Measurements from ENCODE around the gene POU2F2. TPM values are rescaled to one million over a fixed set of nuclear protein-coding genes. Genes with fewer than 3 reads are reported as not detected.
A peak's percentile ranks its signal among the peaks of the same experiment; 100 is the strongest.

The POU2F2 gene
- total and polyA plus RNA-seq, 10 of the 15 experiments (the other 5 are each of a cell fraction or from before 2014, with no cell fraction given): 4.4 to 62.4 (median 37.9) TPM

DNA sequence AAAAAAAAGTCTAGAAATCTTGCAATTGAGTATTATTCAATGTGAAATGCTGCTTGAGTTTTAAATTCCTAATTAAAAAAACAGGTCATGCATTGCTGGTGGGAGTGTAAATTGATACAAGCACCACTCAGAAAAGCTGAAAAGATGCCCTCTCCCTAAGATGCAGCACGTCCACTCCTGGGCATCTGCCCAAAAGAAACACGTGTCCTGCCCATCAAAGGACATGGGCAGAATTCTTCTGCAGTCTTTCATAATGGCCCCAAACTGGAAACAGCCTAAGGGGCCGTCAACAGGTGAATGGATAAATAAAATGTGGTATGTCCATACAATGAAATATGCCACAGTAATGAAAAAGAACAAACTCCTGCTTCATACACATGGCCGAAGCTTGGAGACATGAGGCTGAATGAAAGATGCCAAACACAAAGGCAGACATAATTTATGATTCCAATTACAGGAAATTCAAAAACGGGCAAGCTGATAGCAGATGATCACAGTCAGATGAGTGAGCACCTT, 7.8 kb downstream of the POU2F2 start:
- H3K4me2 ChIP-seq (ENCODE audit: control insufficient read depth, insufficient read depth): 0 out of 2 replicates have a peak overlapping the region, but pooled peaks have one; percentile 27
- intact Hi-C loops (cut with micrococcal nuclease; ENCODE audit: unreplicated experiment) (no loop called here), in situ Hi-C loops (cut with MboI) (no loop called here)
- H3K79me2 ChIP-seq (ENCODE audit: control insufficient read depth, insufficient read depth, low read length): peaks cover 67% of the 10 kb centered on the region
- peaks cover 7 to 14% of the 10 kb centered on the region in 2 experiments for H3K36me3 ChIP-seq (ENCODE audit: control insufficient read depth in 2 of 2, insufficient read depth in 2 of 2, low read length in 1 of 2)
- H3K27me3 ChIP-seq (replicated peaks in 1 of 2; ENCODE audit: control insufficient read depth in 2 of 2, insufficient read depth in 2 of 2, low read length in 1 of 2): no peaks in the 10 kb centered on the region
- DNase-seq (ENCODE audit: low read depth, low spot score) (no peak), ATAC-seq (no peak), FAIRE-seq (no peak)
- no peak overlapping the region for H2AFZ ChIP-seq (ENCODE audit: control insufficient read depth, low read depth, low read length)
- no TSS peak for BruUV-seq (replicated peaks)
- H3K9ac ChIP-seq (ENCODE audit: control insufficient read depth, insufficient read depth, low read length): no peak overlapping the region
- SMC1A ChIA-PET (ENCODE audit: uncharacterized antibody, unreplicated experiment): interaction anchor here (1.2 to 9.1 kb wide), 4 partner anchors 8 to 172 kb away, joined by 3 to 223 read pairs (median 12); partner anchors contain the start of gene POU2F2
- POLR2A ChIA-PET: interaction anchor here (0.7 to 4.7 kb wide), 7 partner anchors 10 to 896 kb away, joined by 3 to 75 read pairs (median 5); partner anchors contain the start of gene GSK3A
- H3K9me3 ChIP-seq (replicated peaks; ENCODE audit: control insufficient read depth, insufficient read depth, low read length): no peaks in the 10 kb centered on the region
- 74% methylated on average over 5 of the region's 5 CpGs for WGBS (ENCODE audit: insufficient coverage, insufficient replicate concordance, low lambda C conversion rate, missing lambda C conversion rate)
- RAD21 ChIA-PET (ENCODE audit: unreplicated experiment): interaction anchor here (0.7 to 5.2 kb wide), 7 partner anchors 8 to 312 kb away, joined by 3 to 68 read pairs (median 6); partner anchors contain the start of genes GSK3A and POU2F2
- peaks cover 76% of the 10 kb centered on the region for H3K4me1 ChIP-seq (ENCODE audit: control insufficient read depth, insufficient read depth, low read length)
- CTCF ChIA-PET: interaction anchor here (0.5 to 6.6 kb wide), 8 partner anchors 8 to 716 kb away, joined by 3 to 132 read pairs (median 4); partner anchors contain the start of gene POU2F2
- H4K20me1 ChIP-seq (ENCODE audit: control insufficient read depth, insufficient read depth): no peaks in the 10 kb centered on the region
- H3K27ac ChIP-seq (ENCODE audit: control insufficient read depth, insufficient read depth): no peak overlapping the region
- H3K4me3 ChIP-seq: no peak overlapping the region
- TF ChIP-seq NR2F1 (conservative IDR thresholded peaks at IDR 0.05) (no peak), CEBPB (IDR thresholded peaks at IDR 0.05; ENCODE audit: borderline replicate concordance in 1 of 2, low read depth in 2 of 2, low read length in 2 of 2) (no peak), NFYA (IDR thresholded peaks at IDR 0.05; ENCODE audit: borderline replicate concordance, low read depth, low read length) (no peak), NR2C1 (IDR thresholded peaks at IDR 0.05) (no peak), CBX5 (IDR thresholded peaks at IDR 0.05; ENCODE audit: low read depth) (no peak), NFYB (IDR thresholded peaks at IDR 0.05; ENCODE audit: insufficient read depth, low read depth, low read length) (no peak)
- TF ChIP-seq, protein P1, sequence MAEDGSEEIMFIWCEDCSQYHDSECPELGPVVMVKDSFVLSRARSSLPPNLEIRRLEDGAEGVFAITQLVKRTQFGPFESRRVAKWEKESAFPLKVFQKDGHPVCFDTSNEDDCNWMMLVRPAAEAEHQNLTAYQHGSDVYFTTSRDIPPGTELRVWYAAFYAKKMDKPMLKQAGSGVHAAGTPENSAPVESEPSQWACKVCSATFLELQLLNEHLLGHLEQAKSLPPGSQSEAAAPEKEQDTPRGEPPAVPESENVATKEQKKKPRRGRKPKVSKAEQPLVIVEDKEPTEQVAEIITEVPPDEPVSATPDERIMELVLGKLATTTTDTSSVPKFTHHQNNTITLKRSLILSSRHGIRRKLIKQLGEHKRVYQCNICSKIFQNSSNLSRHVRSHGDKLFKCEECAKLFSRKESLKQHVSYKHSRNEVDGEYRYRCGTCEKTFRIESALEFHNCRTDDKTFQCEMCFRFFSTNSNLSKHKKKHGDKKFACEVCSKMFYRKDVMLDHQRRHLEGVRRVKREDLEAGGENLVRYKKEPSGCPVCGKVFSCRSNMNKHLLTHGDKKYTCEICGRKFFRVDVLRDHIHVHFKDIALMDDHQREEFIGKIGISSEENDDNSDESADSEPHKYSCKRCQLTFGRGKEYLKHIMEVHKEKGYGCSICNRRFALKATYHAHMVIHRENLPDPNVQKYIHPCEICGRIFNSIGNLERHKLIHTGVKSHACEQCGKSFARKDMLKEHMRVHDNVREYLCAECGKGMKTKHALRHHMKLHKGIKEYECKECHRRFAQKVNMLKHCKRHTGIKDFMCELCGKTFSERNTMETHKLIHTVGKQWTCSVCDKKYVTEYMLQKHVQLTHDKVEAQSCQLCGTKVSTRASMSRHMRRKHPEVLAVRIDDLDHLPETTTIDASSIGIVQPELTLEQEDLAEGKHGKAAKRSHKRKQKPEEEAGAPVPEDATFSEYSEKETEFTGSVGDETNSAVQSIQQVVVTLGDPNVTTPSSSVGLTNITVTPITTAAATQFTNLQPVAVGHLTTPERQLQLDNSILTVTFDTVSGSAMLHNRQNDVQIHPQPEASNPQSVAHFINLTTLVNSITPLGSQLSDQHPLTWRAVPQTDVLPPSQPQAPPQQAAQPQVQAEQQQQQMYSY (CRISPR knock-in tag; IDR thresholded peaks at IDR 0.05): no peak
- TF ChIP-seq, protein P2, sequence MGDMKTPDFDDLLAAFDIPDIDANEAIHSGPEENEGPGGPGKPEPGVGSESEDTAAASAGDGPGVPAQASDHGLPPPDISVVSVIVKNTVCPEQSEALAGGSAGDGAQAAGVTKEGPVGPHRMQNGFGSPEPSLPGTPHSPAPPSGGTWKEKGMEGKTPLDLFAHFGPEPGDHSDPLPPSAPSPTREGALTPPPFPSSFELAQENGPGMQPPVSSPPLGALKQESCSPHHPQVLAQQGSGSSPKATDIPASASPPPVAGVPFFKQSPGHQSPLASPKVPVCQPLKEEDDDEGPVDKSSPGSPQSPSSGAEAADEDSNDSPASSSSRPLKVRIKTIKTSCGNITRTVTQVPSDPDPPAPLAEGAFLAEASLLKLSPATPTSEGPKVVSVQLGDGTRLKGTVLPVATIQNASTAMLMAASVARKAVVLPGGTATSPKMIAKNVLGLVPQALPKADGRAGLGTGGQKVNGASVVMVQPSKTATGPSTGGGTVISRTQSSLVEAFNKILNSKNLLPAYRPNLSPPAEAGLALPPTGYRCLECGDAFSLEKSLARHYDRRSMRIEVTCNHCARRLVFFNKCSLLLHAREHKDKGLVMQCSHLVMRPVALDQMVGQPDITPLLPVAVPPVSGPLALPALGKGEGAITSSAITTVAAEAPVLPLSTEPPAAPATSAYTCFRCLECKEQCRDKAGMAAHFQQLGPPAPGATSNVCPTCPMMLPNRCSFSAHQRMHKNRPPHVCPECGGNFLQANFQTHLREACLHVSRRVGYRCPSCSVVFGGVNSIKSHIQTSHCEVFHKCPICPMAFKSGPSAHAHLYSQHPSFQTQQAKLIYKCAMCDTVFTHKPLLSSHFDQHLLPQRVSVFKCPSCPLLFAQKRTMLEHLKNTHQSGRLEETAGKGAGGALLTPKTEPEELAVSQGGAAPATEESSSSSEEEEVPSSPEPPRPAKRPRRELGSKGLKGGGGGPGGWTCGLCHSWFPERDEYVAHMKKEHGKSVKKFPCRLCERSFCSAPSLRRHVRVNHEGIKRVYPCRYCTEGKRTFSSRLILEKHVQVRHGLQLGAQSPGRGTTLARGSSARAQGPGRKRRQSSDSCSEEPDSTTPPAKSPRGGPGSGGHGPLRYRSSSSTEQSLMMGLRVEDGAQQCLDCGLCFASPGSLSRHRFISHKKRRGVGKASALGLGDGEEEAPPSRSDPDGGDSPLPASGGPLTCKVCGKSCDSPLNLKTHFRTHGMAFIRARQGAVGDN (IDR thresholded peaks at IDR 0.05): no peak
- TF ChIP-seq, protein P3, sequence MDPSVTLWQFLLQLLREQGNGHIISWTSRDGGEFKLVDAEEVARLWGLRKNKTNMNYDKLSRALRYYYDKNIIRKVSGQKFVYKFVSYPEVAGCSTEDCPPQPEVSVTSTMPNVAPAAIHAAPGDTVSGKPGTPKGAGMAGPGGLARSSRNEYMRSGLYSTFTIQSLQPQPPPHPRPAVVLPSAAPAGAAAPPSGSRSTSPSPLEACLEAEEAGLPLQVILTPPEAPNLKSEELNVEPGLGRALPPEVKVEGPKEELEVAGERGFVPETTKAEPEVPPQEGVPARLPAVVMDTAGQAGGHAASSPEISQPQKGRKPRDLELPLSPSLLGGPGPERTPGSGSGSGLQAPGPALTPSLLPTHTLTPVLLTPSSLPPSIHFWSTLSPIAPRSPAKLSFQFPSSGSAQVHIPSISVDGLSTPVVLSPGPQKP (IDR thresholded peaks at IDR 0.05; ENCODE audit: low read depth, low read length): no peak
- TF ChIP-seq, protein P4, sequence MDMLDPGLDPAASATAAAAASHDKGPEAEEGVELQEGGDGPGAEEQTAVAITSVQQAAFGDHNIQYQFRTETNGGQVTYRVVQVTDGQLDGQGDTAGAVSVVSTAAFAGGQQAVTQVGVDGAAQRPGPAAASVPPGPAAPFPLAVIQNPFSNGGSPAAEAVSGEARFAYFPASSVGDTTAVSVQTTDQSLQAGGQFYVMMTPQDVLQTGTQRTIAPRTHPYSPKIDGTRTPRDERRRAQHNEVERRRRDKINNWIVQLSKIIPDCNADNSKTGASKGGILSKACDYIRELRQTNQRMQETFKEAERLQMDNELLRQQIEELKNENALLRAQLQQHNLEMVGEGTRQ (IDR thresholded peaks at IDR 0.05; ENCODE audit: borderline replicate concordance, low read depth, low read length): no peak

Data from GM12878 (cell line).